Neural cell (in vitro differentiated cells): ENCODE results near the gene PROSER2. TPM values are rescaled to one million over a fixed set of nuclear protein-coding genes. Genes with fewer than 3 reads are reported as not detected.

Experiments used
- H2AFZ ChIP-seq: fragments of 200-600, 300-800 bp; sonication (generic), shearing (Covaris generic); 2 replicates; pipeline ENCODE4 v1.6.0; 2014; ENCODE audit warnings: low read depth, mild to moderate bottlenecking, antibody characterized with exemption, low read length, moderate library complexity
- H3F3A ChIP-seq: fragments of 200-600 bp; shearing (Covaris generic); 2 replicates; pipeline ENCODE4 v1.6.1; 2016; ENCODE audit warnings: mild to moderate bottlenecking, moderate library complexity, mixed read lengths, antibody characterized with exemption, low read length; ENCODE audit not compliant: insufficient read depth, poor library complexity, severe bottlenecking
- H3K27ac ChIP-seq: fragments of 200-600, 300-800 bp; sonication (generic), shearing (Covaris generic); 2 replicates; pipeline ENCODE4 v1.5.1; 2014; ENCODE audit warnings: mild to moderate bottlenecking, low read length, moderate library complexity
- H3K27me3 ChIP-seq: fragments of 300-800, 200-600 bp; sonication (generic), shearing (Covaris generic); 2 replicates; pipeline ENCODE4 v1.6.0; 2014; ENCODE audit warnings: mild to moderate bottlenecking, low read depth, low read length, moderate library complexity; ENCODE audit not compliant: insufficient read depth
- H3K36me3 ChIP-seq: fragments of 300-800, 200-600 bp; sonication (generic), shearing (Covaris generic); 2 replicates; pipeline ENCODE4 v1.5.1; 2014; ENCODE audit warnings: mild to moderate bottlenecking, antibody characterized with exemption, low read length, moderate library complexity; ENCODE audit not compliant: insufficient read depth
- H3K4me2 ChIP-seq: fragments of 300-800, 200-600 bp; sonication (generic), shearing (Covaris generic); 2 replicates; pipeline ENCODE4 v1.6.0; 2014; ENCODE audit warnings: mild to moderate bottlenecking, low read length
- H3K4me3 ChIP-seq: fragments of 300-800, 200-600 bp; sonication (generic), shearing (Covaris generic); 2 replicates; pipeline ENCODE4 v1.5.1; 2014; ENCODE audit warnings: mild to moderate bottlenecking, low read length, moderate library complexity
- H3K79me2 ChIP-seq: fragments of 200-600 bp; shearing (Covaris generic); replicated peaks from 2 replicates; pipeline ENCODE4 v1.6.0; 2014; ENCODE audit warnings: mild to moderate bottlenecking, low read length, moderate library complexity; ENCODE audit not compliant: insufficient read depth
- H3K9ac ChIP-seq: fragments of 300-800, 200-600 bp; sonication (generic), shearing (Covaris generic); 2 replicates; pipeline ENCODE4 v1.6.1; 2016; ENCODE audit warnings: mild to moderate bottlenecking, low read length, mixed read lengths
- H3K9me2 ChIP-seq: fragments of 200-600 bp; shearing (Covaris generic); 2 replicates; pipeline ENCODE4 v1.6.1; 2016; ENCODE audit warnings: mild to moderate bottlenecking, low read length, mixed read lengths; ENCODE audit not compliant: insufficient read depth
- H3K9me3 ChIP-seq: fragments of 200-600, 300-800 bp; sonication (generic), shearing (Covaris generic); 2 replicates; pipeline ENCODE4 v1.6.1; 2016; ENCODE audit warnings: mild to moderate bottlenecking, mixed run types, low read length, moderate library complexity, mixed read lengths
- H4K20me1 ChIP-seq: fragments of 200-600 bp; shearing (Covaris generic); 2 replicates; pipeline ENCODE4 v1.6.1; 2016; ENCODE audit warnings: mild to moderate bottlenecking, mixed run types; ENCODE audit not compliant: insufficient read depth
- CTCF ChIP-seq: fragments of 450-650 bp; IDR thresholded peaks from 2 replicates; pipeline ENCODE4 v1.5.1; 2014; ENCODE audit warnings: antibody characterized with exemption, mild to moderate bottlenecking, moderate library complexity; ENCODE audit not compliant: poor library complexity, severe bottlenecking
- EP300 ChIP-seq: fragments of 450-650 bp; conservative IDR thresholded peaks from 2 replicates; pipeline ENCODE4 v1.6.1; 2014; ENCODE audit warnings: antibody characterized with exemption, mild to moderate bottlenecking, moderate library complexity; ENCODE audit not compliant: poor library complexity, severe bottlenecking
- EZH2 ChIP-seq: fragments of 200-600, 300-800 bp; shearing (Covaris generic), sonication (generic); IDR thresholded peaks from 2 replicates; pipeline ENCODE4 v1.6.1; 2014; ENCODE audit warnings: antibody characterized with exemption, low read length, borderline replicate concordance, mild to moderate bottlenecking; ENCODE audit not compliant: insufficient read depth, poor library complexity, severe bottlenecking
- MXI1 ChIP-seq: fragments of 450-650 bp; conservative IDR thresholded peaks from 2 replicates; pipeline ENCODE4 v1.6.1; 2014; ENCODE audit warnings: antibody characterized with exemption, mild to moderate bottlenecking; ENCODE audit not compliant: poor library complexity, severe bottlenecking
- POLR2AphosphoS5 ChIP-seq: IDR thresholded peaks from 2 replicates; pipeline ENCODE4 v1.6.1; 2012
- RAD21 ChIP-seq: fragments of 450-650 bp; conservative IDR thresholded peaks from 2 replicates; pipeline ENCODE4 v1.6.1; 2014; ENCODE audit warnings: antibody characterized with exemption, mild to moderate bottlenecking, moderate library complexity
- REST ChIP-seq: IDR thresholded peaks from 2 replicates; pipeline ENCODE4 v1.6.1; 2012; ENCODE audit warnings: borderline replicate concordance
- SMC3 ChIP-seq: fragments of 450-650 bp; conservative IDR thresholded peaks from 2 replicates; pipeline ENCODE4 v1.6.1; 2014; ENCODE audit warnings: antibody characterized with exemption, mild to moderate bottlenecking, moderate library complexity; ENCODE audit not compliant: poor library complexity
- TAF1 ChIP-seq: IDR thresholded peaks from 2 replicates; pipeline ENCODE4 v1.6.1; 2012; ENCODE audit warnings: low read depth
- polyA plus RNA-seq: library from polyadenylated mRNA; depleted of rRNA; stranded (reverse); fragments of >200 nt; gene quantifications from 2 replicates; pipeline ENCODE4 v1.2.3, GENCODE V29; 2014

Gene PROSER2
- polyA plus RNA-seq, 1 donor from 2014 or later, result 1.1 TPM

DNA sequence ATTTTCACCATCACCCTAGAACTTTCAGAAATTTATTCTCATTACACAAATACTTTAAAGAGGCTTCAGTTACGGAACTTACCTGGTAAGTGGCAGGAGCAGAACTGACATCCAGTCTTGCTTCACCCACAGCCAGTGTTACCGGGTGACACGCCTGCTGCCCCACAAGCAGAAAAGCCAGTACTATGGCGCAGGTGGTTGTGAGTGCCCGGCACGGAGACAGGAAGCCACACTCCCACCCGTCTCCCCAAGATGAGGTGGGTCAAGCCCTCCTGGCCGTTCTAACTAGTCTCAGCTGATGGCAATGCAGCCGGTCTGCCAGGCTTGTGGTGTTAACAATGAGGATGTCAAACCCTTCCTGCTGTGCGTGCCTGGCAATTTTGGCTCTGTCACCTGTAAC, 86.9 kb downstream of the PROSER2 start:
- no peaks in the 10 kb centered on the region for H3K9me2 ChIP-seq
- H3K4me3 ChIP-seq, result no peak overlapping the region
- no peaks in the 10 kb centered on the region for H4K20me1 ChIP-seq
- TF ChIP-seq POLR2AphosphoS5 (no peak), SMC3 (no peak), TAF1 (no peak), EZH2 (no peak), REST (no peak), MXI1 (no peak), EP300 (no peak)
- no peaks in the 10 kb centered on the region for H3K9me3 ChIP-seq
- no peaks in the 10 kb centered on the region for H3K27me3 ChIP-seq
- H2AFZ ChIP-seq, result no peak overlapping the region
- no peak overlapping the region for H3K4me2 ChIP-seq
- no peaks in the 10 kb centered on the region for H3F3A ChIP-seq
- no peak overlapping the region for H3K27ac ChIP-seq
- no peak overlapping the region for H3K9ac ChIP-seq
- H3K79me2 ChIP-seq, result no peaks in the 10 kb centered on the region
- H3K36me3 ChIP-seq, result no peaks in the 10 kb centered on the region

DNA sequence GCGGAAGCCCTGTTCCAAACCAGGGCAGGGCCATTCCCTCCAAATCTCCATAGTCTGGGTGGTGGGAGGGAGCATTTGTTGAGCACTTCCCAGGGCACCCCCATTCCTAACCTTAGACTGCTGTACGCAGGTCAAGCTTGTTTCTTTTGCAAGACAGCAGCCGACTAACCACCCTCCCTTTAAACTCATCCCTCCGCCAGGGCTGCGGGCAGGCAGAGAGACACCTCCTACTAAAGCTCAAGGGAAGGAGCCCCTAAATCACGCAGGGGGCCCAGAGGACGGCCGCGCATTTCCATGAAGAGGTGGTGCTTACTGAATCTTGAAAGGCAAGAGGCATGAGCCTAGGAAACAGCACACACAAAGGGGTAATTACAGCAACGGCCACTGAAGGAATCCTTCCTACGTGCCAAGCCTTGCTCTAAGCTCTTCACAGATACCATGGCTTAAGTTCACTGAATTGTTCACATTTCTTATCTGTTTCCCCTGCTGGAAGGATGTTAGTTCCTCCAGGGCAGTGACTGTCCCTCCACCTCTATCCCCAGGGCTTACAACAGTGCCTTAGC, 90.0 kb downstream of the PROSER2 start:
- Histone ChIP-seq H3K4me3 (no peak overlapping the region), H3F3A (no peaks in the 10 kb centered on the region), H4K20me1 (no peaks in the 10 kb centered on the region), H3K9me2 (no peaks in the 10 kb centered on the region), H2AFZ (no peak overlapping the region), H3K9ac (no peak overlapping the region), H3K27me3 (no peaks in the 10 kb centered on the region), H3K9me3 (no peaks in the 10 kb centered on the region), H3K27ac (no peak overlapping the region), H3K79me2 (no peaks in the 10 kb centered on the region), H3K36me3 (no peaks in the 10 kb centered on the region), H3K4me2 (no peak overlapping the region)
- no peak for TF ChIP-seq TAF1
- no peak for TF ChIP-seq EZH2
- no peak for TF ChIP-seq EP300
- TF ChIP-seq MXI1, result no peak
- no peak for TF ChIP-seq CTCF
- no peak for TF ChIP-seq SMC3
- no peak for TF ChIP-seq POLR2AphosphoS5
- TF ChIP-seq RAD21, result no peak
- no peak for TF ChIP-seq REST
